GM19099 (cell line): ENCODE data around the gene ERC2.

Experiments
- POLR2A ChIP-seq: IDR thresholded peaks from 3 replicates; pipeline ENCODE4 v1.6.1; 2011; ENCODE audit warnings: low read depth; ENCODE audit not compliant: insufficient read length; ENCODE audit errors: extremely low read depth

ERC2 gene

GRCh38 chr3:56357266-56357665 lies 111.0 kb downstream of the ERC2 start:
- TF ChIP-seq POLR2A, result no peak

GRCh38 chr3:56356808-56357207 lies 111.5 kb downstream of the ERC2 start:
- no peak for TF ChIP-seq POLR2A

- TF ChIP-seq POLR2A, result no peak
Observed at GRCh38 chr3:56355570-56356185, 112.6 kb downstream of the ERC2 start.

GRCh38 chr3:56351537-56351936 lies 116.7 kb downstream of the ERC2 start:
- TF ChIP-seq POLR2A, result no peak

GRCh38 chr3:56347219-56347871 lies 120.9 kb downstream of the ERC2 start:
- no peak for TF ChIP-seq POLR2A

GRCh38 chr3:56342475-56342874 lies 125.8 kb downstream of the ERC2 start:
- no peak for TF ChIP-seq POLR2A

- TF ChIP-seq POLR2A, result no peak
Observed at GRCh38 chr3:56339671-56340070, 128.6 kb downstream of the ERC2 start.

- no peak for TF ChIP-seq POLR2A
Observed at GRCh38 chr3:56339244-56339643, 129.0 kb downstream of the ERC2 start.

- TF ChIP-seq POLR2A, result no peak
Observed at GRCh38 chr3:56336023-56336422, 132.2 kb downstream of the ERC2 start.

GRCh38 chr3:56324473-56324872 lies 143.8 kb downstream of the ERC2 start:
- TF ChIP-seq POLR2A, result no peak

- TF ChIP-seq POLR2A, result no peak
Observed at GRCh38 chr3:56323986-56324420, 144.3 kb downstream of the ERC2 start.

GRCh38 chr3:56322862-56323261 lies 145.4 kb downstream of the ERC2 start:
- TF ChIP-seq POLR2A, result no peak

- TF ChIP-seq POLR2A, result no peak
Observed at GRCh38 chr3:56321892-56322291, 146.4 kb downstream of the ERC2 start.

- no peak for TF ChIP-seq POLR2A
Observed at GRCh38 chr3:56321383-56321782, 146.9 kb downstream of the ERC2 start.

GRCh38 chr3:56320883-56321282 lies 147.4 kb downstream of the ERC2 start:
- TF ChIP-seq POLR2A, result no peak

- no peak for TF ChIP-seq POLR2A
Observed at GRCh38 chr3:56318891-56319290, 149.4 kb downstream of the ERC2 start.

- no peak for TF ChIP-seq POLR2A
Observed at GRCh38 chr3:56316944-56317343, 151.3 kb downstream of the ERC2 start.
